Ascending aorta (tissue), 2 donors: ENCODE results near the gene PDE4B. TPM values are rescaled to one million over a fixed set of nuclear protein-coding genes. Genes with fewer than 3 reads are reported as not detected.

Experiments
- DNase-seq, 2 donors: peaks; one replicate each; pipeline ENCODE4 v3.0.0-alpha.2; 2019; ENCODE audit warnings: low spot score in 2 of 2
- H3K27ac ChIP-seq, 2 donors: fragments of 200-600 bp; sonication (generic); one replicate each; pipeline ENCODE4 v1.5.1; 2016 to 2017; ENCODE audit warnings: mild to moderate bottlenecking in 1 of 2
- H3K27me3 ChIP-seq: fragments of 200-600 bp; sonication (generic); one replicate; pipeline ENCODE4 v1.5.1; 2017
- H3K36me3 ChIP-seq, 2 donors: fragments of 200-600 bp; sonication (generic); one replicate each; pipeline ENCODE4 v1.5.1; 2016
- H3K4me1 ChIP-seq, 2 donors: fragments of 200-600 bp; sonication (generic); one replicate each; pipeline ENCODE4 v1.5.1; 2016 to 2017; ENCODE audit warnings: mild to moderate bottlenecking in 1 of 2
- H3K4me3 ChIP-seq, 2 donors: fragments of 200-600 bp; sonication (generic); one replicate each; pipeline ENCODE4 v1.5.1; 2016 to 2017; ENCODE audit warnings: mild to moderate bottlenecking in 1 of 2
- H3K9me3 ChIP-seq, 2 donors: fragments of 200-600 bp; sonication (generic); one replicate each; pipeline ENCODE4 v1.5.1; 2016
- CTCF ChIP-seq, 3 experiments: fragments of 200-600 bp in 2 of 3; fragments of 450-650 bp in 1 of 3; sonication (generic) in 2 of 3; IDR thresholded peaks; one replicate each; pipeline ENCODE4 v1.5.1; 2016 to 2019; ENCODE audit warnings: antibody characterized with exemption in 3 of 3, mild to moderate bottlenecking in 1 of 3, moderate library complexity in 1 of 3
- intact Hi-C: fragments of 100-400 bp; cut with DNase I; formaldehyde crosslinking; loops from one replicate; pipeline ENCODE4 v1.15.1; 2023
- total RNA-seq: library from RNA; depleted of rRNA; stranded (reverse); fragments of >200 nt; gene quantifications from one replicate; pipeline ENCODE4 v1.1.0, GENCODE V29; 2016

Gene PDE4B
- total RNA-seq, 1 donor from 2014 or later = 4.5 TPM

GRCh38 chr1:66300280-66300971 lies 507.7 kb downstream of the PDE4B start:
- intact Hi-C loops = no loop called here
- Histone ChIP-seq H3K36me3 (no peaks in the 10 kb centered on the region), H3K4me1 (peaks cover 0 to 2% of the 10 kb centered on the region in 2 donors), H3K27me3 (no peaks in the 10 kb centered on the region), H3K4me3 (no peak overlapping the region), H3K9me3 (no peaks in the 10 kb centered on the region), H3K27ac (peak overlapping the region in 1 of 2 donors; percentile 11)
- TF ChIP-seq CTCF (IDR thresholded peaks at IDR 0.05) = no peak
- DNase-seq = no peak

DNA sequence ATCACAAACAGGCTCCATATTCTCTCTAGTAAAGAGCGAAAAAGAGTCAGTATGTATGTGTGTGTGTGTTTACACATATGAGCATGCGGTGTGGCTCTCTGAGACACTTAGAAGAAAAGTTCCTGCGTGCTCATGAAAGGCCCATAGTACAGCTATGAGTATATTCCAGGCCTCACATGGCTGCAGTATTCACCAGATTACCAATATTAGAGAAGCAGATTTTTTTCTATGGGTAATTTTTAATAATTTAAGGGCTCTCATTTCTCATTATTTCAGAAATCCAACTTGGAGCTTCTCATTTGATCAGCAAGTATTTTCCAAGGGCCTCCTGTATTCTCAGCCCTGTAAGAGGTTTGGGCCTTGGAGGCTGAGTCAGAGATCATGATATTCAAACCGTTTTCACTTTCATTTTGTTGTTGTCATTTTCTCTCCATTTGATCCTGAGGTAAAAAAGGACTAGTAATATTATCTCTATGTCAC lies 508.3 kb downstream of the PDE4B start:
- Histone ChIP-seq H3K4me3 (peak overlapping the region; percentile 16 to 36), H3K9me3 (no peaks in the 10 kb centered on the region), H3K36me3 (no peaks in the 10 kb centered on the region), H3K4me1 (peaks cover 0 to 2% of the 10 kb centered on the region in 2 donors), H3K27me3 (no peaks in the 10 kb centered on the region), H3K27ac (peak overlapping the region in 1 of 2 donors; percentile 11)
- no peak for TF ChIP-seq CTCF (IDR thresholded peaks at IDR 0.05)
- DNase-seq = no peak
- intact Hi-C loops = no loop called here

DNA sequence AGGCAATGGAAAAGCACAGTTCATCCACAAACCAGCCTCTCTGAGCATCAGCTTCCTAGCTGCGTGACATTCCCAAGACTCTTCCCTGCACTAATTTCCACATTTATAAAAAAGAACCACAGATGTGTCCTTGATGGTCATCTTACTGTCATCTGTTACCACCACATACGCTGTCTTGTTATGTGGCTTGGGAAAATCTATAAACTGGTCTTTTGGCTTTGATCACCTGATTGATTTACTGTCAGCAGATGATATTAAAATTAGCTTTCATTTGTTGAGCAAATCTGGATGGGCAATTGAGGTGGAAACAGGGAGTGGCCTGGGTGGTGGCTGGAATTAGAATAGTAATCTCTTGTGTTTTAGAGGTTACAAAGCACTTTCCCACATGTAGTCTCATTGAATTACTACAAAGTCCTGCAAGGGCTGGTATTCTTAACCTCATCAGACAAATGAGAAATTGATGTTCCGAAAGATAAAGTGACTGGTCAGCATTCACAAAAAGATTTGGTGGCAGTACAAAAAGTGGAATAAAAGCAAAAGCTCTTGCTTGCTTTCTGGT lies 509.6 kb downstream of the PDE4B start:
- Histone ChIP-seq H3K9me3 (no peaks in the 10 kb centered on the region), H3K4me1 (peaks cover 0 to 2% of the 10 kb centered on the region in 2 donors), H3K36me3 (no peaks in the 10 kb centered on the region), H3K27me3 (no peaks in the 10 kb centered on the region), H3K4me3 (no peak overlapping the region), H3K27ac (no peak overlapping the region)
- no peak for DNase-seq
- no peak for TF ChIP-seq CTCF (IDR thresholded peaks at IDR 0.05)
- intact Hi-C loops = no loop called here

DNA sequence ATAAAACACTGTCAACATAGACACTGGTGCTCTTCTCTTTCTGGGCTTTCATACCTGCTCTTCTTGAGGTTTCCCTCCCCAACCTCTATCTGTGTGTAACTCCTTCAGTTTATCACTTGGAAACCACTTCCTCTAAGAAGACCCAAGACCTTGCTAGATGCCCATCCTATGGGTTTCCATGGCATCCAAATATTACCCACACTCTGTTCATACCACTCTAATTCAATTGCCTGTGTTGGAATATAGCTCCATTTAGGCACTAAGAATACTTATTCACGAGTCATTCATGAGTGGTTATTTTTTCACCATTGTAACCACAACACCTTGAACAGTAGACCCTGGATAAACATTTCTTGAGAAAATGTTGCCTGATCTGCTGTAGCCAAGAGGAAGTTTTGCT lies 510.1 kb downstream of the PDE4B start:
- no peak overlapping the region for H3K4me3 ChIP-seq
- intact Hi-C loops = no loop called here
- no peaks in the 10 kb centered on the region for H3K9me3 ChIP-seq
- no peak for TF ChIP-seq CTCF (IDR thresholded peaks at IDR 0.05)
- H3K27me3 ChIP-seq = no peaks in the 10 kb centered on the region
- H3K27ac ChIP-seq = no peak overlapping the region
- no peak for DNase-seq
- H3K36me3 ChIP-seq = no peaks in the 10 kb centered on the region
- H3K4me1 ChIP-seq = peaks cover 0 to 2% of the 10 kb centered on the region in 2 donors

DNA sequence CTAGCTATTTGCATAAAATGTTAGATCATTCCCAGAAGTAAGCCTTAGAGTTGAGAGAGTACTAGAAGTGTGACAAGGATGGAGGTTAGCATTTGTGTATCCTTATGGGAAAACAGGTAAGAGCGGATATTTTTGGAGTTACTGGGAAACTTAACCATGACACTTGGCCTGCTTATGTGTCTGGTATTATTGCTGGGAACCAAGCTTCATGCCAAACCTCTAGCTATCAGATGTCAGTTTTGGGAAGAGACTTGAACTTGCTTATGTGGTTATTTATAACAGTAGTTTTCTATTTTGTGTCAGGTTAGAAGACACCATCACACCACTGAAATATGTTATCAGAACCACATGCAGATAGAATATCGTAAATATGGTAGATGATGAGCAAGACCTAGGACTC lies 511.0 kb downstream of the PDE4B start:
- DNase-seq = no peak
- H3K27me3 ChIP-seq = no peaks in the 10 kb centered on the region
- peaks cover 0 to 2% of the 10 kb centered on the region in 2 donors for H3K4me1 ChIP-seq
- intact Hi-C loops = no loop called here
- H3K36me3 ChIP-seq = no peaks in the 10 kb centered on the region
- no peak overlapping the region for H3K4me3 ChIP-seq
- no peak overlapping the region for H3K27ac ChIP-seq
- H3K9me3 ChIP-seq = no peaks in the 10 kb centered on the region
- TF ChIP-seq CTCF (IDR thresholded peaks at IDR 0.05) = no peak
